SK-N-SH treated with all-trans-retinoic acid at 6 μM for 48 hours (cell line): ENCODE results near the gene REEP1.

ENCODE experiments used
- ATAC-seq: fragments of 200-7000 bp; cut with Tn5 transposase; 3 replicates; pipeline ENCODE4 v1.9.1; 2020; ENCODE audit warnings: mild to moderate bottlenecking, moderate library complexity
- ARNTL ChIP-seq: fragments of 450-650 bp; formaldehyde crosslinking; IDR thresholded peaks from 2 replicates; pipeline ENCODE4 v1.5.0; 2020; ENCODE audit warnings: low read depth, mild to moderate bottlenecking, moderate library complexity, borderline replicate concordance
- BACH2 ChIP-seq: fragments of 250-450 bp; sonication (Bioruptor Pico); IDR thresholded peaks from 2 replicates; pipeline ENCODE4 v1.9.0; 2021; ENCODE audit warnings: mild to moderate bottlenecking, borderline replicate concordance
- CREB5 ChIP-seq: fragments of 250-450 bp; sonication (Bioruptor Pico); IDR thresholded peaks from 2 replicates; pipeline ENCODE4 v1.5.1; 2020; ENCODE audit warnings: low read depth, mild to moderate bottlenecking, moderate library complexity
- CSDC2 ChIP-seq: fragments of 250-450 bp; sonication (Bioruptor Pico); IDR thresholded peaks from 2 replicates; pipeline ENCODE4 v1.5.0; 2020; ENCODE audit warnings: mild to moderate bottlenecking, moderate library complexity
- CSRNP3 ChIP-seq: fragments of 250-450 bp; sonication (Bioruptor Pico); IDR thresholded peaks from 2 replicates; pipeline ENCODE4 v1.5.1; 2021; ENCODE audit warnings: mild to moderate bottlenecking, moderate library complexity
- ESRRG ChIP-seq: fragments of 250-450 bp; sonication (Bioruptor Pico); IDR thresholded peaks from 2 replicates; pipeline ENCODE4 v1.6.1; 2021; ENCODE audit warnings: mild to moderate bottlenecking
- GLIS3 ChIP-seq: fragments of 250-450 bp; sonication (Bioruptor Pico); IDR thresholded peaks from 2 replicates; pipeline ENCODE4 v1.5.0; 2020; ENCODE audit warnings: mild to moderate bottlenecking, moderate library complexity
- ISL1 ChIP-seq: fragments of 250-450 bp; sonication (Bioruptor Pico); IDR thresholded peaks from 2 replicates; pipeline ENCODE4 v2.1.2; 2022; ENCODE audit warnings: mild to moderate bottlenecking, moderate library complexity
- OSR1 ChIP-seq: fragments of 250-450 bp; sonication (Bioruptor Pico); IDR thresholded peaks from 2 replicates; pipeline ENCODE4 v1.8.0; 2022; ENCODE audit warnings: moderate library complexity, mild to moderate bottlenecking, inconsistent platforms
- POU6F1 ChIP-seq: fragments of 250-450 bp; sonication (Bioruptor Pico); IDR thresholded peaks from 2 replicates; pipeline ENCODE4 v1.8.0; 2021; ENCODE audit warnings: low read depth, mild to moderate bottlenecking, moderate library complexity, borderline replicate concordance
- PPARA ChIP-seq: fragments of 250-450 bp; sonication (Bioruptor Pico); IDR thresholded peaks from 2 replicates; pipeline ENCODE4 v1.5.0; 2020; ENCODE audit warnings: mild to moderate bottlenecking, borderline replicate concordance
- RARB ChIP-seq: fragments of 250-450 bp; sonication (Bioruptor Pico); IDR thresholded peaks from 2 replicates; pipeline ENCODE4 v1.8.0; 2021; ENCODE audit warnings: mild to moderate bottlenecking, moderate library complexity
- SNAI2 ChIP-seq: fragments of 250-450 bp; sonication (Bioruptor Pico); IDR thresholded peaks from 2 replicates; pipeline ENCODE4 v1.5.0; 2020; ENCODE audit warnings: mild to moderate bottlenecking, moderate library complexity
- TCF4 ChIP-seq: fragments of 250-450 bp; sonication (Bioruptor Pico); IDR thresholded peaks from 2 replicates; pipeline ENCODE4 v1.8.0; 2021; ENCODE audit warnings: mild to moderate bottlenecking, moderate library complexity, borderline replicate concordance
- TOX ChIP-seq: fragments of 250-450 bp; sonication (Bioruptor Pico); IDR thresholded peaks from 2 replicates; pipeline ENCODE4 v1.8.0; 2021; ENCODE audit warnings: mild to moderate bottlenecking, moderate library complexity, borderline replicate concordance
- TSHZ2 ChIP-seq: fragments of 250-450 bp; sonication (Bioruptor Pico); IDR thresholded peaks from 2 replicates; pipeline ENCODE4 v1.5.0; 2020; ENCODE audit warnings: mild to moderate bottlenecking, moderate library complexity
- ZC3H10 ChIP-seq: fragments of 250-450 bp; sonication (Bioruptor Pico); IDR thresholded peaks from 2 replicates; pipeline ENCODE4 v1.5.1; 2021; ENCODE audit warnings: mild to moderate bottlenecking, moderate library complexity
- ZFP3 ChIP-seq: fragments of 250-450 bp; sonication (Bioruptor Pico); IDR thresholded peaks from 2 replicates; pipeline ENCODE4 v1.5.0; 2020; ENCODE audit warnings: mild to moderate bottlenecking, moderate library complexity
- ZFP30 ChIP-seq: fragments of 450-650 bp; formaldehyde crosslinking; IDR thresholded peaks from 2 replicates; pipeline ENCODE4 v1.5.0; 2022; ENCODE audit warnings: mild to moderate bottlenecking, moderate library complexity
- ZNF565 ChIP-seq: fragments of 450-650 bp; formaldehyde crosslinking; conservative IDR thresholded peaks from 2 replicates; pipeline ENCODE4 v1.5.0; 2020; ENCODE audit warnings: low read depth, mild to moderate bottlenecking, moderate library complexity
- ZNF70 ChIP-seq: fragments of 450-650 bp; formaldehyde crosslinking; IDR thresholded peaks from 2 replicates; pipeline ENCODE4 v1.5.0; 2020; ENCODE audit warnings: mild to moderate bottlenecking, moderate library complexity
- ZNF8 ChIP-seq: fragments of 450-650 bp; formaldehyde crosslinking; IDR thresholded peaks from 2 replicates; pipeline ENCODE4 v1.5.0; 2020; ENCODE audit warnings: mild to moderate bottlenecking, moderate library complexity

REEP1 gene

GRCh38 chr2:86226636-86227520, 110.5 kb downstream of the REEP1 start:
- ATAC-seq: no peak
- TF ChIP-seq CREB5 (CRISPR knock-in tag) (no peak), PPARA (no peak), BACH2 (CRISPR knock-in tag) (no peak), CSRNP3 (no peak), TSHZ2 (CRISPR knock-in tag) (no peak), ISL1 (CRISPR knock-in tag) (no peak), CSDC2 (CRISPR knock-in tag) (no peak), TCF4 (no peak), ZFP30 (CRISPR knock-in tag) (no peak), ARNTL (CRISPR knock-in tag) (no peak), ESRRG (CRISPR knock-in tag) (no peak), SNAI2 (CRISPR knock-in tag) (no peak), ZNF70 (CRISPR knock-in tag) (no peak), ZNF8 (CRISPR knock-in tag) (no peak), OSR1 (CRISPR knock-in tag) (no peak), ZNF565 (CRISPR knock-in tag) (no peak)
- TF ChIP-seq, all 23 proteins: peak for 0

- ATAC-seq: no peak
- TF ChIP-seq SNAI2 (CRISPR knock-in tag) (no peak), ZFP30 (CRISPR knock-in tag) (no peak), TSHZ2 (CRISPR knock-in tag) (no peak), ARNTL (CRISPR knock-in tag) (no peak), BACH2 (CRISPR knock-in tag) (no peak), ISL1 (CRISPR knock-in tag) (no peak), ZNF8 (CRISPR knock-in tag) (no peak), RARB (CRISPR knock-in tag) (no peak), TCF4 (no peak)
These were observed 111.4 kb downstream of the REEP1 start for GRCh38 chr2:86226070-86226469.

GRCh38 chr2:86225581-86225980, 111.8 kb downstream of the REEP1 start:
- no peak for ATAC-seq
- no peak for TF ChIP-seq ARNTL (CRISPR knock-in tag)
- TF ChIP-seq ISL1 (CRISPR knock-in tag): no peak
- TF ChIP-seq GLIS3 (CRISPR knock-in tag): no peak
- TF ChIP-seq POU6F1 (CRISPR knock-in tag): no peak
- no peak for TF ChIP-seq TOX (CRISPR knock-in tag)
- no peak for TF ChIP-seq OSR1 (CRISPR knock-in tag)
- no peak for TF ChIP-seq ZFP3 (CRISPR knock-in tag)
- TF ChIP-seq PPARA: no peak
- TF ChIP-seq CREB5 (CRISPR knock-in tag): no peak
- no peak for TF ChIP-seq CSDC2 (CRISPR knock-in tag)
- TF ChIP-seq ESRRG (CRISPR knock-in tag): no peak
- no peak for TF ChIP-seq ZNF70 (CRISPR knock-in tag)
- TF ChIP-seq ZC3H10 (CRISPR knock-in tag): no peak
- TF ChIP-seq ZFP30 (CRISPR knock-in tag): no peak
